Measurements from ENCODE around the gene AAK1.

AAK1 gene

GRCh38 chr2:69538872-69539548 lies 104.5 kb downstream of the AAK1 start:
- no peak for DNase-seq (ENCODE audit: low read depth)

- no peak for DNase-seq (ENCODE audit: low read depth)
Observed at GRCh38 chr2:69538249-69538648, 105.3 kb downstream of the AAK1 start.

DNA sequence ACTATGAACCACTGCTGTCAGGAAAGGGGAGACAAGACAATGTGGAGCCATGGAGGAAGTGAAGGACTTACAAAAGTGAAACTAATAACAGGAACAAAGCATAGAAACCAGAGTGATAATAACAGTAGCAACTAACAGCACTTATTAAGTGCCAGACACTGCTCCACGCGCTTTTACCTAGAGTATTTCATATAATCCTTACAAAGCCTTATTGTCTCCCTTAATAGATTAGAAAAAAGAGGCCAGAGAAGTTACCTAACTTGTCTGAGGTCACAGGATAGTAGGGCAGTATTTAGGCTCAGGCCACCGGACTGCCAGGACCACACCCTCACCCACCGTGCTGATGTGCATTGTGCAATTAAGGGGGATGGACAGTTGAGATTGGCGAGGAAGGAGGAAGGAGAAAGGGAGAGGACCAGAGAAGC lies 107.7 kb downstream of the AAK1 start:
- DNase-seq (ENCODE audit: low read depth) = no peak

DNA sequence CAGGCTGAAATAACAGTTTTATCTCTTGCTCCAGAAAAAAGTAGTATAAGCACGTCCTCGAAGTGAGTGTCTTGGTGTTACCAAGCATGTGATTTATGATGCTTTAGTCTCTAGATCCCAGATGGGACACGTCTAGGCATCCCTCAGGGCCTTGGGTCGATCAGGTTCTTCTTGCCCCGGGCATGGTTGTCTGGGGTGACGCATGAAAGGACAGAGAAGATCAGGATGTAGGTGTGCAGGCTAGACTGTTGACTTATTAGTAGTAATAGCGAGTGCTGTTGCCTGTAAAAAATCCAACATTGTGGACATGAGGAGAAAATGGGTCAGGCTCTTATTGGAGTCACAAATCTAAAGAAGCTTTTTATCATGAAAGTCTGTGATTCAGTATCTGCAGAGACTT lies 112.4 kb downstream of the AAK1 start:
- no peak for DNase-seq (ENCODE audit: low read depth)

DNA sequence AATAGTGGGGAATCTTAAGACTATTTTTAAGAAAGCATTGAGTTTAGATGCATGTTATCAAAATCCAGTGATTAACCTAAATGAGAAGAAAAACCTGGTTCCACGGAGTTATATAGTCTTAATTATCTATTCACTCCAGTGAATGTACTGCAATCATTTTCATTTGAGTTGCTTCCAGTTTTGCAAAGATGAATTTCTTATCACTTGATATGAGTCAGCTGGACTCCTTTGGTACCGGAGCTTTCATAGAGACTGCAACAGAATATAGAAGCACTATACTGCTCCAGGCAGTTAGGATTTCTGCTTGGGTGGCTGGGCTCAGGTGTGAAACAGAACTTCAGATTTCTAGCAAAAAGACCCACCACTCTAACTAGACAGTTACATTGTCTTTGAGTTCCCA lies 114.1 kb downstream of the AAK1 start:
- no peak for DNase-seq (ENCODE audit: low read depth)

DNA sequence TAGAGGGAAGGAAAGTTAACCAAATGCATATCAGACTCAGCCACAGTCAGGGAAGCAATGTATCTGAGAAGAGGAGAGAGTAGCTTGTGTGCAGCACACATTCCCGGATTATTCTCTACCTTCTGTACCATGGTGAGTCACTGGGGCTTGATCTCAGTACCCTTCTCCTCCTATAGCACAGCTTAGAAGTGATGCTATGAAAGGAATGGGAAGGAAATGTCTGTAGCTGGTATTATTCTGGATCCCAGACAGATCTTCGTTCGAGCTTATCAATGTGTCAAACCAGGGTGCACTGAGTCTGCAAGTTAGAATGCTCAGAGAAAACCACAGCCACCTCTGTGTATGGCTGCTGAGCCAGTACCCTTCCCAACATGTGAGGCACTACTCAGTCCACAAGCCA lies 118.3 kb downstream of the AAK1 start:
- DNase-seq (ENCODE audit: low read depth) = no peak

DNA sequence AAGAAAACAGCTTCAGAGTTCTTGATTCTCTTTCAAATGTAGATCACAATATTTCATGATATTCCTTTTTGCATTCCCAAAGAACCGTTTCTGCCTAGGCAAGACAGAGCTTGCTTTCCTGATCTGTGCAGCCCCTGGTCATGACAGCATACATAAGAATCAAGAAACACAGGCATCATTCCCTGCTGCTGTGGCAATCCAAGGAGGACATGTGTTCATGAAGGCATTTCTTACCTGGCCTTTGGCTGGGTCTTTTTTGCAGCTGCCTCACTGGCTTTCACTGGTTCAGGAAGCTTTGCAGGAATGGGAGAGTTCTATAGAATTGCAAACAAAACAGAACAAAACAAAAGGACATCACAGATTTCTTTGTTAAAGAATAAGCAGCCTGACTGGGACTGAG lies 118.7 kb downstream of the AAK1 start:
- no peak for DNase-seq (ENCODE audit: low read depth)

GRCh38 chr2:69521747-69522146 lies 121.8 kb downstream of the AAK1 start:
- DNase-seq (ENCODE audit: low read depth) = no peak

GRCh38 chr2:69518841-69519240 lies 124.7 kb downstream of the AAK1 start:
- DNase-seq (ENCODE audit: low read depth) = no peak

- DNase-seq (ENCODE audit: low read depth) = no peak
Observed at GRCh38 chr2:69517410-69517809, 126.1 kb downstream of the AAK1 start.

- DNase-seq (ENCODE audit: low read depth) = no peak
Observed at GRCh38 chr2:69514819-69515218, 128.7 kb downstream of the AAK1 start.

DNA sequence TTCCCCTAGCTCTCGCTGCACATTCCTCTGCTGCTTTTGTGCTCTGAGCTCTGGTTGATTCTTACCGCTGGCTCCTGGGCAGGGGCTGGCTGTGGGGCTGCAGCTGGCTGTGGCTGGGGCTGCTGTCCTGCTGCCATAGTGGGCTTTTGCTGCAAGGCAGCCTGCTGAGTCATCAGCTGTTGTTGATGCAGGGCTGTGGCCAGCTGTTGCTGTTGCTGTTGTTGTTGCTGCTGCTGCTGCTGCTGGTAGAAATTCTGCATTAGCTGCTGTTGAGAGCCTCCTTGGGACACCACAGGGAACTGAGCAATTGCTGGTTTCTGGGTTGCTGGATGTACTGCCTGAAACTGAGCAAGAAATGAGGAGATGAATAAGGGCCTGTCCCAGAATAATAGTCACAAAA lies 129.1 kb downstream of the AAK1 start:
- DNase-seq (ENCODE audit: low read depth) = no peak

- no peak for DNase-seq (ENCODE audit: low read depth)
Observed at GRCh38 chr2:69512446-69512845, 131.1 kb downstream of the AAK1 start.

GRCh38 chr2:69510204-69510603 lies 133.3 kb downstream of the AAK1 start:
- DNase-seq (ENCODE audit: low read depth) = no peak

- DNase-seq (ENCODE audit: low read depth) = no peak
Observed at GRCh38 chr2:69509750-69510140, 133.8 kb downstream of the AAK1 start.

GRCh38 chr2:69509011-69509749 lies 134.4 kb downstream of the AAK1 start:
- no peak for DNase-seq (ENCODE audit: low read depth)

DNA sequence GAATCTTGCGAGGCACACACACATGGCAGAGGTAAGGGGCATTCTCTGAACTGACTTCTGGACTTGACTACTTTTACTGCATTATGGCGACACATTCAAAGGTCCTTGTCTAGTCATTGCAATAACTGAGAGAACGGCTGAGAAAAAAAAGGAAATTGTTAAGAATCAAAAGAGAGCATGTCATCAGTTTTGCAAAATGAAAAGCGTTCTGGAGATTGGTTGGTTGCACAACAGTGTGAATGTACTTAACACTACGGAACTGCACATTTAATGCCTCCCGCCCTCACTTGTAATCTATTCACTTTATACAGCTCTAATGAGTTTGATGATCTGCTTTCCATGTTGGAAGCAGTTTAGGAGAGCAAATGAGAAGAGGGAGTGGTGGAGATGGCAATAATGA lies 137.8 kb downstream of the AAK1 start:
- DNase-seq (ENCODE audit: low read depth) = no peak

DNA sequence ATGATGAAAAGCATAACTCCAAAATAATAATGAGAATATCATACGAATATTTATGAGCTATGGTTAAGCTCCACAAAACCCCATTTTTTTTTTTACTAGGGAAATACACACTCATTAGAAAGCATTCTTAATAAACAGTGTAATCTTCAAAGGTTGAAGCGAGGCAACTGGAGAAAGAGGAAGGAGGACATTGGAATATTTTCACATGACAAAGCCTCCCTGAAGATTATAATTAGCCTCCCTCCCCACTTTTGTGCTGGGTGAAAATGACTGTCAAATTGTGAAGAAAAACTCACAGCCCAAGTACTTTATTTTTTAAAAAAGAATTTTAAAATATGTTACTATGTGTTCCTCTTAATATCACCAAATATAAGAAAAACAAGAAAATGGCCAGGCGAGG lies 142.2 kb downstream of the AAK1 start:
- DNase-seq (ENCODE audit: low read depth) = no peak

GRCh38 chr2:69499966-69500365 lies 143.6 kb downstream of the AAK1 start:
- no peak for DNase-seq (ENCODE audit: low read depth)

GRCh38 chr2:69499242-69499641 lies 144.3 kb downstream of the AAK1 start:
- DNase-seq (ENCODE audit: low read depth) = no peak

GRCh38 chr2:69495861-69496260 lies 147.7 kb downstream of the AAK1 start:
- DNase-seq (ENCODE audit: low read depth) = no peak

- no peak for DNase-seq (ENCODE audit: low read depth)
Observed at GRCh38 chr2:69495008-69495407, 148.5 kb downstream of the AAK1 start.

- no peak for DNase-seq (ENCODE audit: low read depth)
Observed at GRCh38 chr2:69494126-69494525, 149.4 kb downstream of the AAK1 start.

DNA sequence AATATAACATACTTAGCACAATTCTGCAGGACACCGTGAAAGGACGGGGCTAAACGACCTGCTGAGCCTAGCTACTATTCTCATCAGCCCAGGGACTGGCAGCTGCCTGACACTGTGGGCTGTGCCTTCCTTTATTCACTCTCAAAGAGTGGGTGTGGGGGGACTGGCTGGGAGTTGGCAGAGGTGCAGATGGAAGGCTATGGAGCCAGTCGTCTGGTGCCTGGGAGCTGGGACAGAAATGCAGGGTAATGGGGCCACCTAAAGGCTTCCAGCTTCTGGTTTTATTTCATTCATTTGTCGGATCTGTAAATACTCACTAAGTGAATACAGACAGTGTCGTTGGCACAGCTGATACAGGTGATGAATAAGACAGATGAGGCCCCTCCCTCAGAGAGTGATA lies 150.3 kb downstream of the AAK1 start:
- no peak for DNase-seq (ENCODE audit: low read depth)

Data from GM04503 (cell line).